NCI-H1417 (cell line): ENCODE measurements around the gene CYP3A7.
"Not testable (repeated sequence)": the region's sequence is repeated elsewhere in the genome, so short reads cannot be mapped to it uniquely, and the experiment has no call there.

Experiments
- DNase-seq, 3 experiments: peaks; one replicate each; lab custom pipeline; 2025; lab: John Stamatoyannopoulos, UW

The CYP3A7 gene

DNA sequence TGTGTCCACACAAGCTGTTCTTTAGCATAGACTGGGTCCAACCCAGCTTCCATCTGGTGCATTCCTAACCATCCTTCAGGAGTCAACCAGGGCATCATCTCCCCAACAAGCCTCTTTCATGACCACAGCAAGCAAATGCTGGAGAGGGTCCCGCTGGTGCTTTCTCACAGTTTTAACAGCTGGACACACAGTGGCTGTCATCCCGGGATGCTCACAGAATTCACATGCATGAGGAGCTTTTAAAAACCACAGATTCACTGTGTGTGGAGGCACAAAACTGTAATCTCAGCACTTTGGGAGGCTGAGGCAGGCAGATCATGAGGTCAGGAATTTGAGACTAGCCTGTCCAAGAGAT is 6.4 kb upstream of the CYP3A7 start:
- DNase-seq: no peak

DNA sequence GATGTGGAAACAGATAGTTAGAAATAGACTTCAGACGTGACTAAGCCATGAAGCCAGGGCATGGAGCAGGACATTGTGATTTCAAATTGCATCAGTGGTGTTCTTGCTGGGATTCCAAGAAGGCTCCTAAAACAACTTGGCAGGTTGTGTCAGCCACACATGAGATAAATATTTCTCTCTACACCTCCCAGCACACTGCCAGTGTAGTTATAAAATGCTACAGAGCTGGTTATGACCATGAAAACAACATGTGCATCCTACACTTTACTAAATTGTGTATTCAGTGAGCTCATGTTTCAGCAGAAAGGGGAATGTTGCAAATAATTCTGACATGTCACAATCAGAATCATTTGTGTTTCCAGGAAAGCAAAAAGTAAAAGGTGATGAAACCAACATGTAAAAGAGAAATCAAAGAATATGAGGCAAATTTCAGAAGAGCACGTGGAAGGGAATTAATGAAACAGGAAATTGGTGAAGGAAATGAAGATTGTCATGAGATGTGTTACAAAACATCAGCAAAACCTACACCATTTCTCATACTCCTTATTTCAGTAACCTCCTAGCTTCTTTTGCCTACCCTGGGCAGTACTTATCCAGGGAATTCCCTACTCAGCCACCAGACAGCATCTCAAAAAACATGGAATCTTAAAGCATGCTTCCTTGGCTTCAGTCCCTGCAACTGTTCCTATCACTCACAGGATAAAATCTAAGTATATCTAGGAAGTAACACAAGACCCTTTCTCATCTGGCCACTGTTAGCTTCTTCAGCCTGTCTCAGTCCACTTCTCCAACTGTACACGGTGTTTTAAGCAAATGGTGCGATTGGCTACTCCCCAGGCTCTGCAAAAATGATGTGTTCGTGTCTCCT is 5.8 kb upstream of the CYP3A7 start:
- DNase-seq: no peak

DNA sequence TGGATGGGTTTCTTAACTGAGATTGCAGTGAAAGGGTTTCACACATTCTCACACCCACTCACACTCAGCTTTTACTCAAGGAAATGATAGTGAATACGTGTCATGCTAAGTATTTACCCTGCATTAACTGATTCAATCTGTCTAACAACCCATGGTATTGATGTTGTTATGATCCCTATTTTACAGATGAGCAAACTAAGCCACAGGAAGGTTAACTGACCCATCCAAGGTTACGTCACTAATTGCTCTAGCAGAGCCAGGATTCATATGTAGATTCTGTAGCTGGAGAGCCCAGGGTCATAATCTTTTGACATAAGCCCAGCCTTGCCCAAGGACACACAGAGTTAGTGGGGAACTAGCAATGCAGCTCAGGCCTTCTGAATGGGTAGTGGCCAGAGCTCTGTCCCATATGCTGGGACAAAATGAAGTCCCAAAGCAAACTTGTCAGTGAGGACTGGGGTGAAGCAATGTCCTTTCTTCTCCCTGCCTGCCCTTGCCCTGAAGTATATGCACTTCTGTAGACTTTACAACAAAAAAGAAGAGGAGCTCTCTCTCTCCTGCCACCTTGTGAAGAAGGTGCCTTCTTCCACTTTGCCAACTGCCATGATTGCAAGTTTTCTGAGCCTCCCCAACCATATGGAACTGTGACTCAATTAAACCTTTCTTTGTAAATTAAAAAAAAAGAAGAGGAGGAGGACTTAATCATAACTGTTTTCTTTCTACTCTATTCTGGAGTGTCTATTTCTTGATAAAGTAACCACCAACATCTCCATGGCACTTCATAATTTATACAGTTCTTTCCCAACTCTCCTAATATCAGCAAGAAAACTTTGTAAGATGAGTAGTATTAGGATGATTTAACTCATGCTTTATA is 4.9 kb upstream of the CYP3A7 start:
- no peak for DNase-seq

GRCh38 chr7:99737726-99738125 is 2.7 kb upstream of the CYP3A7 start:
- peak in 1 of 3 experiments; percentile 27 for DNase-seq

DNA sequence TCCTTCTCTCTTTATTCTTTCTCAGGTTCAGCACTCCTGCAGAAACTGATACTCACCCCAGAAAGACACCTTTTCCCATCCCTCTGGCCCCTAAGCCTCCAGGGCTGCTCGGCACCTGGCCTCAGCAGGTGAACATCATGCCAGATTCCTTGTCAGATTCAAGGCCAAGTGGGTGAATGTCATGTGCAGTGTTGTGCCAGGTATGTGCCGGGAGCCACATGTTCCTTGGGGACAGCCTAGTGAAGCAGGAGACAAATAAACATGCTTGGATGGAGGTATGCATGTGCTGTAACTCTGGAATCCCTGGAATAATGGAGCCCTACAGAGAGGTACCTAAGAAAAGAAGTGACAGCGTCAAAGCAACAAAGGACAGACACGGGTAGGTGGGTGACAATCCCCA is 1.7 kb upstream of the CYP3A7 start:
- DNase-seq: not testable (repeated sequence)

- DNase-seq: peak in 1 of 3 experiments; percentile 25
Observed at GRCh38 chr7:99733448-99733847, 1.5 kb downstream of the CYP3A7 start.

GRCh38 chr7:99733003-99733402 is 2.0 kb downstream of the CYP3A7 start:
- no peak for DNase-seq

- no peak for DNase-seq
Observed at GRCh38 chr7:99731638-99732374, 3.2 kb downstream of the CYP3A7 start.

GRCh38 chr7:99730992-99731391 is 4.0 kb downstream of the CYP3A7 start:
- DNase-seq: no peak

GRCh38 chr7:99730238-99730810 is 4.7 kb downstream of the CYP3A7 start:
- no peak for DNase-seq

DNA sequence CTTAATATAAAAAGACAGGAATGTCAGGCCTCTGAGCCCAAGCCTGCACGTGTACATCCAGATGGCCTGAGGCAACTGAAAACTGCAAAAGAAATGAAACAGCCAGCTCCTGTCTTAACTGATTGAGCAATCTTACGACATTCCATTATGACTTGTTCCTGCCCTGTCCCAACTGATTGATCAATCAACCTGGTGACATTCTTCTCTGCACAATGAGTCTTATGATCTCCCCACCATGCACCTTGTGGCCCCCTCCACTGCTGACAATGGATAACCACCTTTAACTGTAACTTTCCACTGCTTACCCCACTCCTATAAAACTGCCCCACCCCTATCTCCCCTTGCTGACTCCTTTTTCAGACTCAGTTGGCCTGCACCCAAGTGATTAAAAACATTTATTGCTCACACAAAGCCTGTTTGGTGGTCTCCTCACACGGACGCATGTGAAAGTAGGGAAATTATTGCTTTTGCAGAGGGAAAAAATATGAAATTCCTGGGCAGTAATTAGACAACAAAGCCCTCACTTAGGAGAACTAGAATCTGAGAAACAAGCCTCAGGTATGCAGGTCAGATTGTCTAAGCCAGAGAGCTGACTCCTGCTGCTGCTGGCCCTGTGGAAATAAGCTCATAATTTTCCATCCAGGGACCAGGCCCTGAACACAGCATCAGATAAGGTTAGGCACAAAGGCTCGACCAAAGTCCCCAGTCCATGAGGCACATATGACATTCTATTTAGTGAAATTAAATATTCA is 5.3 kb downstream of the CYP3A7 start:
- DNase-seq: no peak

DNA sequence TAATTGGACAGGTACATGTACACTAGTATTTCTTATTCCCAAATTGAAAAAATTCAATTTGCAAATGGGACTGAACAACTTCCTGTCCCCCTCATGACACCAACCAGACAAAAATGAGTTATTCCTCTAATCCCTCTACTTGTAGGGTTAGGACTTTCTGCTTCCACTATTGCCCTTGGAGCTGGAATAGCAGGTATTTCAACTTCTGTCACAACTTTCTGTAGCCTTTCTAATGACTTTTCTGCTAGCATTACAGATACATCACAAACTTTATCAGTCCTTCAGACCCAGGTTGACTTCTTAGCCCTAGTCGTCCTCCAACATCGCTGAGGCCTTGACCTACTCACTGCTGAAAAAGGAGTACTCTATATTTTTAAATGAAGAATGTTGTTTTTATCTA is 6.4 kb downstream of the CYP3A7 start:
- no peak for DNase-seq

GRCh38 chr7:99723201-99723600 is 11.8 kb downstream of the CYP3A7 start:
- DNase-seq: not testable (repeated sequence)

DNA sequence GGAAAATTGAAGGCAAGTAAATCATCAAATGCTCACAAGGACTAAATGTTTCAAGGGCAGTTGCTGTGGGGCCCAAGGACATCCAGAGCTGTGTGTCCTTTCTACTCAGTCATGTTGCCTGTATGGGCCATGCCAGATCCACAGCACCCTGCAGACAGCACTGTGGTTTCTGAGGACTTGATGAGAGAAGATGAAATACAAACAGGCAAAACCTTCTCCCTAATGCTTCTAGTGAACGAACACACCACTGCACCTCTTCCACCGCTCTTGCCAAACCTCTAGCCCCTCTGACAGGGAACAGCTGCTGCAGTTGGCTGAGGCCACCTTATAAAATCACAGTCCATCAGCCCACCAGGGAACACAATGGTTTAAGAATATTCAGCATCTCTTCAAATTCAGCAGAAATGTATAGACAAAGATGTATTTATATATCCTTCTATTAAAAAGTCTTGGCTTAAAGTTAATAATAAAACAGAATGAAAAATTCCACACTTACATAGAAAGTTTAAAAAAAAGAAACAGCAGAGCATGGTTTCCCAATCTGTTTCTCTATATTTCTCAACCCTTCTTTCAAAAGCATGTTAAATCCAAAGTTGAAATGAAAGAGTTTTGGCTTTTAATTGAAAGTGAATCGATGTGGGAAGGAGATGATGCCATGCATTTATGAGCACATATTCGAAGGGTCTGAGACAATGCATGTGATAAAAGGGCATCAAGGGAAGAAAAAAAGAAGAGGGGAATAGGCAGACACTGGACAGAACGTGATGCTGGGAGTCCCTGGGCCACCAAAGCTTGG is 14.0 kb downstream of the CYP3A7 start:
- DNase-seq: no peak

- DNase-seq: no peak
Observed at GRCh38 chr7:99719996-99720769, 14.8 kb downstream of the CYP3A7 start.

GRCh38 chr7:99713995-99714570 is 20.9 kb downstream of the CYP3A7 start:
- DNase-seq: no peak

GRCh38 chr7:99709838-99710578 is 25.0 kb downstream of the CYP3A7 start:
- no peak for DNase-seq

GRCh38 chr7:99709260-99709659 is 25.7 kb downstream of the CYP3A7 start:
- no peak for DNase-seq

GRCh38 chr7:99707096-99707495 is 27.9 kb downstream of the CYP3A7 start:
- peak in 2 of 3 experiments; percentile 27 to 35 for DNase-seq
